Mesenchymal stem cell (in vitro differentiated cells and primary cell): Measurements from ENCODE around the gene MYO5B.

Experiments used
- DNase-seq: peaks from one replicate; pipeline ENCODE4 v3.0.0-alpha.2; 2013
- H2AFZ ChIP-seq: one replicate; pipeline ENCODE4 v1.6.1; 2013; ENCODE audit warnings: low read depth, mild to moderate bottlenecking, control low read depth, inconsistent platforms, low read length, moderate library complexity
- H2AK5ac ChIP-seq: 2 replicates; pipeline ENCODE4 v1.6.1; 2013; ENCODE audit warnings: low read length, moderate library complexity, mild to moderate bottlenecking, inconsistent platforms; ENCODE audit not compliant: severe bottlenecking
- H2BK120ac ChIP-seq: one replicate; pipeline ENCODE4 v1.6.1; 2013; ENCODE audit warnings: low read depth, mild to moderate bottlenecking, inconsistent platforms, low read length, moderate library complexity
- H2BK12ac ChIP-seq, 2 experiments: one replicate each; pipeline ENCODE4 v1.6.1; 2013; ENCODE audit warnings: inconsistent platforms in 2 of 2, low read length in 2 of 2, mild to moderate bottlenecking in 2 of 2, moderate library complexity in 2 of 2, control low read depth in 1 of 2
- H2BK15ac ChIP-seq: one replicate; pipeline ENCODE4 v1.6.1; 2013; ENCODE audit warnings: mild to moderate bottlenecking, low read depth, inconsistent platforms; ENCODE audit not compliant: poor library complexity, severe bottlenecking
- H2BK5ac ChIP-seq: 2 replicates; pipeline ENCODE4 v1.6.1; 2013; ENCODE audit warnings: low read depth, mild to moderate bottlenecking, low read length, control low read depth, inconsistent platforms; ENCODE audit not compliant: poor library complexity, severe bottlenecking
- H3K14ac ChIP-seq, 2 experiments: one replicate each; pipeline ENCODE4 v1.6.1; 2013; ENCODE audit warnings: inconsistent platforms in 2 of 2, low read length in 2 of 2, control low read depth in 1 of 2, mild to moderate bottlenecking in 1 of 2, moderate library complexity in 1 of 2
- H3K18ac ChIP-seq, 2 experiments: one replicate each; pipeline ENCODE4 v1.6.1; 2013; ENCODE audit warnings: inconsistent platforms in 2 of 2, low read length in 2 of 2, control low read depth in 1 of 2, low read depth in 1 of 2, mild to moderate bottlenecking in 1 of 2
- H3K23ac ChIP-seq, 2 experiments: one replicate each; pipeline ENCODE4 v1.6.1; 2013; ENCODE audit warnings: inconsistent platforms in 2 of 2, low read length in 2 of 2, mild to moderate bottlenecking in 2 of 2, moderate library complexity in 2 of 2, control low read depth in 1 of 2
- H3K27ac ChIP-seq: 2 replicates; pipeline ENCODE4 v1.5.1; 2013; ENCODE audit warnings: mild to moderate bottlenecking, moderate library complexity, low read length, control low read depth, inconsistent platforms; ENCODE audit not compliant: poor library complexity, severe bottlenecking
- H3K27me3 ChIP-seq, 2 experiments: 2 replicates each; pipeline versions ENCODE4 v1.6.1 to v1.7.0; 2013; ENCODE audit warnings: low read length in 2 of 2, mild to moderate bottlenecking in 2 of 2, moderate library complexity in 2 of 2, control low read depth in 1 of 2, inconsistent platforms in 1 of 2; ENCODE audit not compliant: control insufficient read depth in 1 of 2, insufficient read depth in 1 of 2
- H3K36me3 ChIP-seq, 2 experiments: 2 replicates each; pipeline versions ENCODE4 v1.6.1 to v1.7.0; 2013; ENCODE audit warnings: low read length in 2 of 2, control low read depth in 1 of 2, inconsistent platforms in 1 of 2, low read depth in 1 of 2, mild to moderate bottlenecking in 1 of 2; ENCODE audit not compliant: insufficient read depth in 2 of 2, control insufficient read depth in 1 of 2
- H3K4ac ChIP-seq, 2 experiments: one replicate each; pipeline ENCODE4 v1.6.1; 2013; ENCODE audit warnings: inconsistent platforms in 2 of 2, low read length in 2 of 2, mild to moderate bottlenecking in 2 of 2, moderate library complexity in 2 of 2, control low read depth in 1 of 2, low read depth in 1 of 2
- H3K4me1 ChIP-seq: 2 replicates; pipeline ENCODE4 v1.6.1; 2013; ENCODE audit warnings: low read depth, low read length, control low read depth; ENCODE audit not compliant: control insufficient read depth, insufficient read depth
- H3K4me2 ChIP-seq: 2 replicates; pipeline ENCODE4 v1.6.1; 2013; ENCODE audit warnings: low read length, mild to moderate bottlenecking, inconsistent platforms; ENCODE audit not compliant: poor library complexity, severe bottlenecking
- H3K4me3 ChIP-seq, 2 experiments: 2 replicates each; pipeline versions ENCODE4 v1.5.1 to v1.7.0; 2013; ENCODE audit warnings: low read length in 2 of 2, mild to moderate bottlenecking in 2 of 2, control low read depth in 1 of 2, low read depth in 1 of 2; ENCODE audit not compliant: insufficient read depth in 1 of 2
- H3K79me1 ChIP-seq: replicated peaks from 2 replicates; pipeline ENCODE4 v1.6.1; 2013; ENCODE audit warnings: mild to moderate bottlenecking, control low read depth, low read length, inconsistent platforms; ENCODE audit not compliant: poor library complexity, severe bottlenecking
- H3K9ac ChIP-seq: 2 replicates; pipeline ENCODE4 v1.7.0; 2013; ENCODE audit warnings: mild to moderate bottlenecking, low read length, moderate library complexity
- H3K9me3 ChIP-seq: 2 replicates; pipeline ENCODE4 v1.7.0; 2013; ENCODE audit warnings: mild to moderate bottlenecking, low read length; ENCODE audit not compliant: control insufficient read depth
- H4K8ac ChIP-seq: one replicate; pipeline ENCODE4 v1.6.1; 2013; ENCODE audit warnings: inconsistent platforms, mild to moderate bottlenecking, low read length, moderate library complexity
- H4K91ac ChIP-seq: one replicate; pipeline ENCODE4 v1.6.1; 2013; ENCODE audit warnings: mild to moderate bottlenecking, low read length, inconsistent platforms
- WGBS: methylation state at CpG from one replicate; pipeline ENCODE4 v1.1.7; 2013; ENCODE audit warnings: mixed read lengths; 5-methylcytosine and 5-hydroxymethylcytosine counted together

The MYO5B gene

DNA sequence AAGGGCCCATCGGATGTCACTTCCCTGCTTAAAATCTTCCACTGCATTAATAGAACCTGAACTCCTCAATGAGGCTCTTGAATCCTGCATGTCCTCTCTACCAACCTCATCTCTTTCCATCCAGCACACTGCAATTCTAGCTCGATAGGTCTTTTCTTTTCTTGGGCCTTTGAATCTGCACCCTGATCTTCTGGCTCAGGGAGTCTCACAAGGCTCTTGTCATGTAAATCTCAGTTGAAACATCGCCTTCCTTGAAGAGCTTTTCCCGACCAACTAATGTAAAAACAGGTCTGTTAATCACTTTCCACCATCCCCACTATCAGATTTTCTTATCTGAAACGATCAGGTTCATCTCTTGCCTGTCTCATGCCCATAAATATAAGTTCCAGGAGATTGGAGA is 120.5 kb downstream of the MYO5B start:
- Histone ChIP-seq H3K4me1 (no peaks in the 10 kb centered on the region), H3K9ac (no peak overlapping the region), H3K4me3 (no peak overlapping the region), H2BK5ac (no peak overlapping the region), H2BK15ac (no peak overlapping the region), H4K8ac (no peak overlapping the region), H4K91ac (no peak overlapping the region), H3K4me2 (no peak overlapping the region), H3K27me3 (peaks cover 11 to 33% of the 10 kb centered on the region in 2 experiments), H3K27ac (no peak overlapping the region), H3K4ac (no peak overlapping the region), H3K18ac (no peak overlapping the region), H2BK120ac (no peak overlapping the region), H3K23ac (no peak overlapping the region), H3K14ac (no peak overlapping the region), H3K36me3 (no peaks in the 10 kb centered on the region), H3K79me1 (no peaks in the 10 kb centered on the region), H2BK12ac (no peak overlapping the region), H2AFZ (no peak overlapping the region), H3K9me3 (no peaks in the 10 kb centered on the region), H2AK5ac (no peak overlapping the region)
- WGBS: 65% methylated on average over 4 of the region's 5 CpGs
- no peak for DNase-seq

DNA sequence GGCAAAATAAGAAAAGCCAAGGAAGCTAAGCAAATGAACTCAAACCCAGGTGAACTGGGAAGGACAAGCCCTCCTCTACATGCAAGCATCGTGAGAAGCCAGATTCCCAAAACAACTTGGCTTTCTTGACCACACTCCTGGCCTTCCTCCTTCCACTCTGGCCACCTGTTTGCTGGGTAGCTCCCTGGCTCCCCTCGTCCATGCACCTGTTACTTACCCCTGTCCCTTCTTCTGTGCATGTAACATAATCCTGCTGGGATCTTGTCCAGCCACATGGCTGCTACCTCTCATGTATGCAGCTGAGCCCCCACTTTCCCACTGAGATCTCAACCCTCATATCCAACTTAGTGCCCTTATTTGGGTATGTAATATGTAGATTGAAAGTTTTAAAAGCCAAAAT is 121.6 kb downstream of the MYO5B start:
- Histone ChIP-seq H3K4ac (no peak overlapping the region), H4K8ac (no peak overlapping the region), H3K4me2 (no peak overlapping the region), H3K14ac (no peak overlapping the region), H3K36me3 (no peaks in the 10 kb centered on the region), H2AFZ (no peak overlapping the region), H3K9ac (no peak overlapping the region), H2BK12ac (no peak overlapping the region), H2BK5ac (no peak overlapping the region), H3K79me1 (no peaks in the 10 kb centered on the region), H3K4me1 (no peaks in the 10 kb centered on the region), H3K18ac (no peak overlapping the region), H3K4me3 (no peak overlapping the region), H3K27me3 (peaks cover 9 to 28% of the 10 kb centered on the region in 2 experiments), H4K91ac (no peak overlapping the region), H2BK15ac (no peak overlapping the region), H3K9me3 (no peaks in the 10 kb centered on the region), H3K23ac (no peak overlapping the region), H3K27ac (no peak overlapping the region), H2AK5ac (no peak overlapping the region), H2BK120ac (no peak overlapping the region)
- DNase-seq: no peak
- 33% methylated on average over 2 of the region's 2 CpGs for WGBS

DNA sequence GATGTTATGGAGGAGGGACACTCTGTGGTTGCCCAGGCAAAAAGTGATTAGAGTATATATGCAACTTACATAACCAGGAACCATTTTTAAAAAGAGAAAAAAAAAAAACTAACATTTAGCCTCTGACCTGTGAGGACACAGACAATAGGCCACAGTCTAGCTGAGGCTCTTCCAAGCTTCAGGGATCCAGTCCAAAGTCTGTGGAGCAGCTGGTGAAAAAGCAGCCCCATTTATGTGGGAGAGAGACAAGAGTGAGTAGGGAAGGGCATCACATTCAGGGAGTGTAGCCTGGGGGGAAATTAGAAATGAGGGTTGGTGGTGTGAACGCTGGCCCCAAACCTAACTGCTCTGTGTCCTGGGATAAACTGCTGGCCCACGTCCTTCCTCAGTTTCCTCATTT is 122.8 kb downstream of the MYO5B start:
- no peak overlapping the region for H2AFZ ChIP-seq
- no peak overlapping the region for H3K4me2 ChIP-seq
- H2BK120ac ChIP-seq: no peak overlapping the region
- no peak overlapping the region for H3K23ac ChIP-seq
- H3K18ac ChIP-seq: no peak overlapping the region
- H2BK5ac ChIP-seq: no peak overlapping the region
- no peak overlapping the region for H2BK12ac ChIP-seq
- no peak overlapping the region for H3K27ac ChIP-seq
- H3K4ac ChIP-seq: no peak overlapping the region
- no peaks in the 10 kb centered on the region for H3K36me3 ChIP-seq
- no peak overlapping the region for H2AK5ac ChIP-seq
- H4K8ac ChIP-seq: no peak overlapping the region
- no peak overlapping the region for H3K14ac ChIP-seq
- H4K91ac ChIP-seq: no peak overlapping the region
- H3K27me3 ChIP-seq: peaks cover 13 to 26% of the 10 kb centered on the region in 2 experiments
- 40% methylated on average over 2 of the region's 2 CpGs for WGBS
- no peaks in the 10 kb centered on the region for H3K79me1 ChIP-seq
- H3K9me3 ChIP-seq: no peaks in the 10 kb centered on the region
- DNase-seq: no peak
- H3K4me3 ChIP-seq: no peak overlapping the region
- H2BK15ac ChIP-seq: no peak overlapping the region
- H3K9ac ChIP-seq: no peak overlapping the region
- no peaks in the 10 kb centered on the region for H3K4me1 ChIP-seq

DNA sequence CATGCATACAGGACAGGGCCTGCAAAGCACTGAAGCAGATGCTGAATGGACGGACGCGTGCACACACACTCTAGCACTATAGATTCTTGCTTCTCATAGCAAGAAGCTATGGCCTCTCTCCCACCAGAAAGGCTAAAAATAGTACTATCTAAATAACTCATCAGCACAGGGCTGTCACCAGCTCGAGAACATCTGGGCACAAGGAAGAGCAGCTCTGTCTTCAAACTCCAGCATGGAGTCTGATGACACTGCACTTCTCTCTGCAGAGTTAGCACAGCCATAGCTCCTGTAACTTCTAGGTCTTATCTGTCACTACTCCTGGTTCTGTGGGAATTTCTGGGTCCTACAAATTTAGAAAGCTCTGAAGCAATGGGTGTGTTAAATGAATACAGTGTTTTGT is 123.5 kb downstream of the MYO5B start:
- Histone ChIP-seq H3K27me3 (peaks cover 17 to 24% of the 10 kb centered on the region in 2 experiments), H2AFZ (no peak overlapping the region)

More for the DNA sequence above, 123.5 kb downstream of the MYO5B start:
- DNase-seq: no peak
- Histone ChIP-seq H3K14ac (no peak overlapping the region), H3K23ac (no peak overlapping the region), H3K79me1 (no peaks in the 10 kb centered on the region), H3K9me3 (no peaks in the 10 kb centered on the region), H2BK15ac (no peak overlapping the region), H2BK5ac (no peak overlapping the region), H3K9ac (no peak overlapping the region), H3K4me1 (no peaks in the 10 kb centered on the region), H3K18ac (no peak overlapping the region), H2BK12ac (no peak overlapping the region), H4K8ac (no peak overlapping the region), H2BK120ac (no peak overlapping the region), H4K91ac (no peak overlapping the region), H3K4ac (no peak overlapping the region), H3K27ac (no peak overlapping the region), H3K36me3 (no peaks in the 10 kb centered on the region), H2AK5ac (no peak overlapping the region), H3K4me3 (no peak overlapping the region), H3K4me2 (no peak overlapping the region)
- 59% methylated on average over 4 of the region's 4 CpGs for WGBS
